Thyroid gland (tissue), 4 donors: ENCODE results near the gene RRP12.

Source experiments
- CTCF ChIP-seq, 6 experiments: fragments of 200-600 bp in 3 of 6; fragments of 450-650 bp in 3 of 6; sonication (generic) in 3 of 6; IDR thresholded peaks; one replicate each; pipeline ENCODE4 v1.5.1; 2016 to 2019; ENCODE audit warnings: antibody characterized with exemption in 6 of 6, mild to moderate bottlenecking in 2 of 6, inconsistent platforms in 1 of 6, moderate library complexity in 1 of 6
- POLR2A ChIP-seq, 2 donors: fragments of 450-650 bp; IDR thresholded peaks; one replicate each; pipeline ENCODE4 v1.6.1; 2017; ENCODE audit warnings: antibody characterized with exemption in 2 of 2, mild to moderate bottlenecking in 2 of 2, moderate library complexity in 1 of 2

DNA sequence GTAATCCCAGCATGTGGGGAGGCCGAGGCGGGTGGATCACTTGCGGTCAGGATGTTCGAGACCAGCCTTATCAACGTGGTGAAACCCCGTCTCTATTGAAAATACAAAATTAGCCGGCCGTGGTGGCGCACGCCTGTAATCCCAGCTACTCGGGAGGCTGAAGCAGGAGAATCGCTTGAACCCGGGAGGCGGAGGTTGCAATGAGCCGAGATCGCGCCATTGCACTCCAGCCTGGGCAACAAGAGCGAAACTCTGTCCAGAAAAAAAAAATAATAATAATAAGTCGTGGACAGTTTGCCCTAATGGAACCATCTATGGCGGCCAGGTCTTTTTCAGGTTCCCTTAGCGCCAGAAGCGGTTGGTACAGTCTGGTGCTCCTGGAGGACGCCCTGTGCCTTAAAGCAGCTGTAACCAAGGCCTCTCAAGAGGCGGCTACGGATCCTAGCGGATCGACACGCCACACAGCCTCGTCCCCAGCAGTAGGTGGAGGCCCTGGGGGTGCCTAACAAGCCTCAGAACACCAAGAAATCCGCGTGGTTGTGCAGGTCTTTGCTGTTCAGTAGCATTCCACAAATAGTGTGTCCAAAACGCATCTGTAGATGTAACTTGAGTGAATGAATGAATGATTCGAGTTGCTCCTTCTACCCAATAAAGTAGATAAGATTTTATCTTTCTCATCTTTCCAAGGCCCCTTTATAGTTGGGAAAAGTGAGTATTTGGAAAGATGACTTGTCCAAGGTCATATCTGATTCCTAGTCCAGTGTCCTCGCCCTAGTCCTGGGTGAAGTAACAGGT, 25.8 kb upstream of the RRP12 start:
- no peak for TF ChIP-seq CTCF (IDR thresholded peaks at IDR 0.05)
- no peak for TF ChIP-seq POLR2A (IDR thresholded peaks at IDR 0.05)
